HG03575 (cell line): ENCODE results near the gene LIG1.

ENCODE experiments used
- ATAC-seq: cut with Tn5 transposase; IDR thresholded peaks from one replicate; pipeline ENCODE4 v1.9.1; 2021; ENCODE audit not compliant: unreplicated experiment, insufficient number of reproducible peaks, low FRiP score; ENCODE audit errors: extremely low read depth

LIG1 gene

DNA sequence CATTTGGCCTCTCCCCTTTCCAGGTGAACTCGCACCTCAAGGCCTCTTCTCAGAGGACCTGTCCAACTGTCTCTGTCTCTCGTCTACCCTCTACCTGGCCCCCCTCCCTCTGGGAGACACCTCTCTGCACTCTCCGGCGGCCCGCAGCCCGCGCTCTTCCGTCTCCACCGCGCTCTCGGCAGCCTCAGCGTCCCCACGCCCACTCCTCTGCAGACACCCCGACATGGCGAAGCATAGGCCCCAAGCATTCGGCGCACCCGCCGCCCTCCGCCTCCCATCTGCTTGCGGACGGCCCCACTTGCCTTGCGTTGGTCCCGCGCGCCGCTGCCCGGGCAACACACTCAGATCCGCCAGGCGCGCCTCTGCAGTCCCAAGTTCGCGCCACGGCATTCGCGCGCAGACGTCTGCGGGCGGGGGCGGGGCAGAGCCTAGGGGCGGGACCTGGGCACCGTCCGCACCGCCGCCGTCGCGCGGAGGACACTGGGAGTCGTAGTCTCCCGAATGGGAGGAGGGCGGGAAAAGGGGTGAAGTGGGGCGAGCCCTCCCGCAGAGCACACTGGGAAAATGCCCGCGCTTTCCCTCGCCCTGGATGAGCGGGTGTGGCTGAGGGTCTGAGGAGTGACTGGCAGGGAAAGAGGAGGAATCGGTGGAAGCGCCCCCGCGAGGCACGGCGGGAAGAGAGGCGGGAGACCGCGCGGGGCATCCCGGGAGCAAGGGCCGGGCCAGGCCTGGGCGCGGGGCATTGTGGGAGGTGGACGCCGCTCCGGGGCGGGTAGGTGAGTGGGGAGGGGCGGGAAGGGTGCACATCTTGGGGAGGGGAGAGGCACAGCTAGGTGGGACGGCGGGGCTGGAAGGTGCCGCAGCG is at the start of gene LIG1, which contains the start of gene ZSWIM9:
Gene LIG1, minus strand, starts transcription at position 406 of the 865 bp plus-strand sequence. CDS start 4,778 bp downstream, outside the sequence.
Gene ZSWIM9, plus strand, starts transcription at position 742 of the 865 bp plus-strand sequence. CDS start 1,123 bp downstream, outside the sequence.
- no peak for ATAC-seq

DNA sequence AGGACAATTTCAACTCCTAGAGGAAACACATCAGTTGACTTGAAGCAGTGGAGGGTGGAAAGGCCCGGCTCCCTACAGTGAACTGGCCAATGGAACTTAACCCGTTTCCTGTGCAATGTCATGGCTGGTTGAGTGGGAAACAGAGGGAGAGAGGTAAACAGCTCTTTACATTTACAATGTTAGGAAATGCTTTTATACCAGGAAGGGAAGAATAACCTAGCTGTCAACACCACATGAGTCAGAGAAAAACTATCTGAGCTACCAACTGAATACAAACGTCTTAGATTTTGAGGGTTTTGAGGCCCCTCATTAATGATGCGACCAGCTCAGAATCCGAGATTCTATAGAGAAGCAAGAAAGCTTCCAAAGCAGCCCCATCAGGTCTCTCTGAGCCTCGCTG is 48.9 kb upstream of the LIG1 start:
- no peak for ATAC-seq

DNA sequence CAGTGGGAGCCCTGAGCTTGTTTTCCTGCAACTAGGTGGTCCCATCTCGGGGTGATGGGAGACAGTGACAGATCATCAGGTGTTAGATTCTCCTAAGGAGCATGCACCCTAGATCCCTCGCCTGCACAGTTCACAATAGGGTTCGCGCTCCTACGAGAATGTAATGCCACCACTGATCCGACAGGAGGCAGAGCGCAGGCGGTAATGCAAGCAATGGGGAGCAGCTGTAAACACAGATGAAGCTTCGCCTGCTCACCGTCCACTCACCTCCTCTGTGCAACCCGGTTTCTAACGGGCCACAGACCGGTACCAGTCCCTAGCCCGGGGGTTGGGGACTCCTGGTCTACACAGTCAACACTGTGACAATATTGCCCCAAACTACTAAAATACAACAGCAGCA is 46.8 kb upstream of the LIG1 start:
- ATAC-seq = no peak

DNA sequence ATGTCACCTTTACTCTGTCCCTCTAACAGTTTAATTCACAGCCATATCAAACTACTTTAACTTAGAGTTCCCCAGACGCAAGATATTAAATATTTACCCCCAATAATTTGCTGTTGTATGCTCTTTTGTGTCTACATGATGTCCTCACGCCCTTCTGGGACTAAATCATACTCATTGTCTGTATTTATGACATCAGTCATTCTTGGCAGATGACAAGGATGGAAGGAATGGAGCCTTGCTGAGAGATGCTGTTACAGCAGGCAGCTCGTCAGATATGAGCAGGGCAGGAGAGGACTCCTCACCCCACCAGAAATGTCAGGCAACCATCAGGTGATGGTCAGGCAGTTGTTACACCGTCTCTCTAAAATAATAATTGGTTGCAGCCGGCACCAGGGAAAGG is 43.8 kb upstream of the LIG1 start:
- ATAC-seq = no peak

- no peak for ATAC-seq
Observed at GRCh38 chr19:48210005-48210404, 39.9 kb upstream of the LIG1 start.

DNA sequence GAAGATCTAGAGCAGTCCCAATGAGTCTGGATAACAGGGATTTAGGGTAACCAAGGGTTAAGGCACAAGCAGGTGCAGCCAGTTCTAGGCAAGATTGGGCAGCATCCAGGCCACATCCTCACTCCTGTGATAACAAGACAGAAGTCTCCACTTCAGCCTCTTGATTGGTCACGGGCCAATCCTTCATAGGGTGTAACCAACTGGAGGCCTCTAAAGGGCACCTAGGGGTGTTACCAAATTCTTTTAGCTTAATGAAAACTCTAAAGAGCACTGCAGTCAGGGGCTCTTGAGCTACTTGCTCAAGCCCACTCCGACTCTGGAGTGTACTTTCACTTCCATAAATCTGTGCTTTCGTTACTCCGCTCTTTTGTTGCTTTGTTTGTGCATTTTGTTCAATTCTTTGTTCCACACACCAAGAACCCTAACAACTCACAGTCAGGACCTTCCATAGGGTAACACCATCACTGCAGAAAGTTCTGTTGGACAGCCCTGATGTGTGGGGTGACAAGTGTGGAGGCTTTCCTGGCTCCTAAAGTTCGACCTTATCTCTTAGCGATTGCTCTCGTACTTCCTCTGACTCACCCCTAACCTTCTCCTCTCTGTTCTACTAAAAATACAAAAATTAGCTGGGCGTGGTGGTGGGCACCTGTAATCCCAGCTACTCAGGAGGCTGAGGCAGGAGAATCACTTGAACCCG is 36.4 kb upstream of the LIG1 start:
- ATAC-seq = no peak

- no peak for ATAC-seq
Observed at GRCh38 chr19:48203794-48204628, 33.9 kb upstream of the LIG1 start.

GRCh38 chr19:48203222-48203793 is 33.2 kb upstream of the LIG1 start:
- ATAC-seq = no peak

GRCh38 chr19:48196933-48197665 is 27.0 kb upstream of the LIG1 start:
- no peak for ATAC-seq

- no peak for ATAC-seq
Observed at GRCh38 chr19:48196321-48196763, 26.2 kb upstream of the LIG1 start.

DNA sequence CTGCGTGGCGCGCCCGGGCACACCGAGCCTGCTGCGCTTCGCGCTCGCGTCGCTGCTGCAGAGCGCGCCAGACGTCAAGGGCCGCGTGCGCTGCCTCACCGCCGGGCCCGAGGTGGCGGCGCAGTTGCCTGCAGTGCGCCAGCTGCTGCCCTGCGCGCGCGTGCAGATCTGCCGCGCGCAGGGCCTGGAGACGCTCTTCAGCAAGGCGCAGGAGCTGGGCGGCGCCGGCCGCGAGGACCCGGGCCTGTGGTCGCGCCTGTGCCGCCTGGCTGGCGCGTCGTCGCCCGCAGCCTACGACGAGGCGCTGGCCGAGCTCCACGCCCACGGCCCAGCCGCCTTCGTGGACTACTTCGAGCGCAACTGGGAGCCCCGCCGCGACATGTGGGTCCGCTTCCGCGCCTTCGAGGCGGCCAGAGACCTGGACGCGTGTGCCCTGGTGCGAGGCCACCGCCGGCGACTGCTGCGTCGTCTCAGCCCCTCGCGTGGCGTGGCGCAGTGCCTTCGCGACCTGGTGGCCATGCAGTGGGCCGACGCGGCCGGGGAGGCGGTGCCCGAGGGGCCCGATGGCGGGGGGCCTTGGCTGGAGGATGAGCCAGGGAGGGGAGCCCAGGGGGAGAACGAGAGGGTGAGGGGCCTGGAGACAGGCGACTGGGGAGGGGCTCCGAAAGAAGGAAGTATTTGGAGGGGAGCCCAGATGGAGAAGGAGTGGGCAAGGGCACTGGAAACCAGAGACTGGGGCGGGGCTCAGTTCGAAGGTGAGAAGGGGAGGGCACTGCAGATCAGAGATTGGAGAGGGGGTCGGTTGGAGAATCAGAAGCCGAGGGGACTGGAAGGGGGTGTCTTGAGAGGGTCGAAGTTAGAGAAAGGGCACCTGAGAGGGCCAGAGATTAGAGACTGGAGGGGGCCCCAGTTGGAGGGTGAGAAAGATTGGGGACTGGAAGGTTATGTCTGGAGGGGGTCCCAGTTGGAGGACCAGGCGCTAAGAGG is 25.0 kb upstream of the LIG1 start:
- ATAC-seq = no peak

DNA sequence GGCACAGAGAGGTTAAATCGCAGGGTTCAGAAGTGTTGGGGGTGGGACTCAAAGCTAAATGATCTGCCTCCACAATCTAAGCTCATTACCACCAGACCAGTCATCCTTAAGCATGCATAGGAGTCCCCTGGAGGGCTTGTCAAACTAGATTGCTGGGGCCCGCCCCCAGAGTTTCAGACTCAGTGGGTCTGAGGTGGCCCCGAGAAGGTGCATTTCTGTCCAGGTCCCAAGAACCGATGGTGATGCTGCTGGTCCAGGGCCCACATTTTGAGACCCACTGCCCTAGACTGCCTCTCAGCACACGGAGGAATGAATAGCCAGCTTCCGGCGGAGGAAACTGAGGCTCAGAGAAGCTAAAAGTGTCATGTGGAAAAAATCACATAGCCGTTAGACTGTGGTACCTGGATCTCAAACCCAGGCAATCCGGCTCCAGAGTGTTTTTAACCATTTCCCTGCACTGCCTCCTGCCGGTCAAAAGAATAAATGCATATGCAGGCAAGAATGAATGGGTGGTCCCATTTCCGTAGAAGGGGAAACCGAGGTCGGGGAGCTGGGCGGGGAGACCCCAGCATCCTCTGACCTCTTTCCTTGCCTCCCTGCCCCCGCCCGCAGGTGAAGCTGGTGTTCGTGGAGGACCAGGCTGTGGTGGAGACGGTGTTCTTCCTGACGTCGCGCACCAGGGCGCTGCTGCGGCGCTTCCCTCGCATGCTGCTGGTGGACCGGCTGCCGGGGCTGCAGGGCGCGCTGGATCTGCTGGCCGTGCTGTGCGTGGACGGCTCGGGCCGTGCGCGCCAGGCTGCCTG is 24.1 kb upstream of the LIG1 start:
- ATAC-seq = no peak

DNA sequence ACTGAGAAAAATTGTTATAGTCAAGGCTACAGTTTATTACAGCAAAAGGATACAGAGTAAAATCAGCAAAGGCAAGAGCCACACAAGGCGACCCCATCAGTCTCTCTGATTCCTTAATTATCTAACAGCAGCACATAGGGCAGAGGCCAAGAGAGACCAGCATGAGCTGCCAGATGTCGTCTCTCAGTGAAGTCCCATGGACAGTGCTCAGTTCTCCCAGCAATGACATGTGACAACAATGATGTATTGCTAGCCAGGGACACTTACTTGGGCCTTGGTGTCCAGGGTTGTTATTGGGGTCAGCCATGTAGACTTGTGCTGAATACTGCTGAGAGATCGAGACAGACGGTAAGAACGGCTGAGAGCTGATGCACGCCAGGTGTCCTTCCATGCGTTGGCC is 22.6 kb upstream of the LIG1 start:
- ATAC-seq = no peak

DNA sequence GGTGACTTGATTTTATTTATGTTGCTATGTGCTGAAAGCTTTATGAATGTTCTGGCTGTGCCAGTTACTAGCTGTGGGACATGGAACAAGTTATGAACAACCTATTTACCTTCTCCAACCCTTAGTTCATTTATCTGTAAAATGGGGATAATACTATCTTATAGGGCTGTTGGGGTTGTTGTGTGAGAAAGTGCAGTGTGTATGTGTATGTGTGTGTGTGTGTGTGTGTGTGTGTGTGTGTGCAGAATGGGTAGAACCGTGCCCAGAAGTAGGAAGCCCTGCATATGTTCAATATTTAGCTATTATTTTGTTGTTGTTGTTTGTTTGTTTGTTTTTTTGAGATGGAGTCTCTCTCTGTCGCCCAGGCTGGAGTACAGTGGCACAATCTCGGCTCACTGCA is 20.7 kb upstream of the LIG1 start:
- no peak for ATAC-seq

- ATAC-seq = no peak
Observed at GRCh38 chr19:48190288-48190884, 20.2 kb upstream of the LIG1 start.

DNA sequence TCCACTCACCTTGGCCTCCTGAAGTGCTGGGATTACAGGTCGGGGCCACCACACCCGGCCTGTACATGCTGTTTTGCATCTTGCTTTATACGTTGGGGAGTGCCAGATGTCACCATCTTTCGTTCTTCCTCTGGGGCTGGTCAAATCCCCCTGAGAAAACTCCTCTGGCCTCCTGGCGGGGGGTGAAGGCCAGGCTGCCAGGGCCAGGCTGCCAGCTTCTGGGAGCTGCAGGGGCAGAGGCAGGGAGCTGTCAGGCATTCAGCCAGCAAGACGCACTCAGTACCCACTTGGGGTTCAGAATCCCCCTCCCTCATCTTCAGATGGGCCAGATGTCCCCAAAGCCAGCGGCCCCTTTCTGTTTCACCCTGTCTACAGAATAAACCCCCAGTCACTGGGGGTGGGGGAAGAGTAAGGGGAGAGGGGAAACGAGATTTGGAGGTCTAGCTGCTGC is 16.4 kb upstream of the LIG1 start:
- no peak for ATAC-seq
